Neuronal stem cell (in vitro differentiated cells): Measurements from ENCODE around the gene ANLN. TPM values are rescaled to one million over a fixed set of nuclear protein-coding genes. Genes with fewer than 3 reads are reported as not detected.

ENCODE experiments used
- DNase-seq: peaks from one replicate; pipeline ENCODE4 v3.0.0-alpha.2; 2013; ENCODE audit warnings: low spot score
- H2AFZ ChIP-seq: one replicate; pipeline ENCODE4 v1.6.1; 2013; ENCODE audit warnings: mild to moderate bottlenecking, low read length, inconsistent platforms
- H2AK5ac ChIP-seq: 2 replicates; pipeline ENCODE4 v1.6.1; 2013; ENCODE audit warnings: low read depth, mild to moderate bottlenecking, inconsistent platforms, low read length, moderate library complexity, mixed read lengths
- H2BK120ac ChIP-seq: 2 replicates; pipeline ENCODE4 v1.6.1; 2013; ENCODE audit warnings: low read depth, mild to moderate bottlenecking, inconsistent platforms, low read length, moderate library complexity, mixed read lengths
- H2BK12ac ChIP-seq: one replicate; pipeline ENCODE4 v1.6.1; 2013; ENCODE audit warnings: low read length, inconsistent platforms
- H2BK15ac ChIP-seq: 2 replicates; pipeline ENCODE4 v1.6.1; 2013; ENCODE audit warnings: mild to moderate bottlenecking, low read length, inconsistent platforms, mixed read lengths
- H2BK5ac ChIP-seq: one replicate; pipeline ENCODE4 v1.6.1; 2013; ENCODE audit warnings: inconsistent platforms, mild to moderate bottlenecking, low read length, moderate library complexity
- H3K14ac ChIP-seq: one replicate; pipeline ENCODE4 v1.6.1; 2013; ENCODE audit warnings: low read length, inconsistent platforms
- H3K18ac ChIP-seq: 2 replicates; pipeline ENCODE4 v1.6.1; 2013; ENCODE audit warnings: low read length, inconsistent platforms
- H3K23ac ChIP-seq: 2 replicates; pipeline ENCODE4 v1.6.1; 2013; ENCODE audit warnings: low read depth, mild to moderate bottlenecking, mixed read lengths, low read length, inconsistent platforms; ENCODE audit not compliant: poor library complexity
- H3K27ac ChIP-seq: replicated peaks from 3 replicates; pipeline ENCODE4 v1.5.1; 2013; ENCODE audit warnings: low read length, inconsistent platforms
- H3K27me3 ChIP-seq, 3 experiments: 2 replicates each; pipeline ENCODE4 v1.6.1; 2013; ENCODE audit warnings: low read length in 3 of 3, mild to moderate bottlenecking in 2 of 3, inconsistent platforms in 1 of 3, low read depth in 1 of 3, mixed read lengths in 1 of 3, moderate library complexity in 1 of 3; ENCODE audit not compliant: control insufficient read depth in 3 of 3, insufficient read depth in 3 of 3
- H3K36me3 ChIP-seq, 2 donors: replicated peaks in 1 of 2; 2 replicates each; pipeline ENCODE4 v1.6.1; 2013; ENCODE audit warnings: low read length in 2 of 2; ENCODE audit not compliant: control insufficient read depth in 2 of 2, insufficient read depth in 2 of 2
- H3K4ac ChIP-seq: 2 replicates; pipeline ENCODE4 v1.6.1; 2013; ENCODE audit warnings: inconsistent platforms, mild to moderate bottlenecking, low read length, moderate library complexity
- H3K4me1 ChIP-seq, 2 donors: 1 replicate in 1 of 2; 2 replicates in 1 of 2; pipeline ENCODE4 v1.6.1; 2013; ENCODE audit warnings: low read length in 2 of 2, low read depth in 1 of 2; ENCODE audit not compliant: control insufficient read depth in 2 of 2, insufficient read depth in 1 of 2
- H3K4me2 ChIP-seq: one replicate; pipeline ENCODE4 v1.6.1; 2013; ENCODE audit warnings: mild to moderate bottlenecking, low read length, inconsistent platforms; ENCODE audit not compliant: insufficient read depth, poor library complexity, severe bottlenecking
- H3K4me3 ChIP-seq, 2 donors: 2 replicates each; pipeline ENCODE4 v1.5.1; 2013; ENCODE audit warnings: low read length in 2 of 2, mild to moderate bottlenecking in 2 of 2, inconsistent platforms in 1 of 2, moderate library complexity in 1 of 2
- H3K79me1 ChIP-seq: one replicate; pipeline ENCODE4 v1.6.1; 2013; ENCODE audit warnings: low read depth, mild to moderate bottlenecking, inconsistent platforms, low read length, moderate library complexity
- H3K9ac ChIP-seq: one replicate; pipeline ENCODE4 v1.6.1; 2013; ENCODE audit warnings: mild to moderate bottlenecking, low read depth, low read length, inconsistent platforms; ENCODE audit not compliant: poor library complexity
- H3K9me3 ChIP-seq, 2 donors: replicated peaks in 1 of 2; 2 replicates each; pipeline versions ENCODE3 to v1.6.1; 2013; ENCODE audit warnings: low read length in 2 of 2, mild to moderate bottlenecking in 2 of 2, inconsistent platforms in 1 of 2, low read depth in 1 of 2, mixed read lengths in 1 of 2, moderate library complexity in 1 of 2; ENCODE audit not compliant: control insufficient read depth in 2 of 2, insufficient read depth in 1 of 2
- H4K8ac ChIP-seq: one replicate; pipeline ENCODE4 v1.6.1; 2013; ENCODE audit warnings: low read depth, mild to moderate bottlenecking, inconsistent platforms, low read length, moderate library complexity
- H4K91ac ChIP-seq: one replicate; pipeline ENCODE4 v1.6.1; 2013; ENCODE audit warnings: low read length, low read depth, mild to moderate bottlenecking, inconsistent platforms; ENCODE audit not compliant: poor library complexity
- WGBS, 2 donors: extraction: QIAGEN DNeasy Blood & Tissue Kit; methylation state at CpG; one replicate each; pipeline ENCODE4 v1.1.7; 2013; ENCODE audit warnings: missing lambda C conversion rate in 2 of 2, mixed read lengths in 1 of 2; ENCODE audit not compliant: insufficient read length in 2 of 2, insufficient replicate concordance in 1 of 2; ENCODE audit errors: extremely low coverage in 2 of 2; 5-methylcytosine and 5-hydroxymethylcytosine counted together
- polyA plus RNA-seq, 2 experiments: library from polyadenylated mRNA; stranded (reverse); fragments of 200-250 nt; gene quantifications; one replicate each; pipeline ENCODE4 v1.2.3, GENCODE V29; 2013

Gene ANLN
- polyA plus RNA-seq (2013, experiment 1 of 2): 70.1 TPM
- polyA plus RNA-seq (2013, experiment 2 of 2): 70.1 TPM

- Histone ChIP-seq H3K79me1 (peaks cover 4% of the 10 kb centered on the region), H3K9ac (peak within 1 kb of the TSS; percentile 92), H3K4me3 (peak within 1 kb of the TSS; percentile 85 to 98), H2AK5ac (no peak within 1 kb of the TSS), H2BK15ac (peak within 1 kb of the TSS; percentile 97), H3K9me3 (peaks cover 0 to 5% of the 10 kb centered on the region in 2 donors), H2BK5ac (peak within 1 kb of the TSS; percentile 98), H3K36me3 (peaks cover 0 to 3% of the 10 kb centered on the region in 2 donors), H3K14ac (peak within 1 kb of the TSS; percentile 4), H3K27me3 (no peaks in the 10 kb centered on the region), H2AFZ (peak within 1 kb of the TSS; percentile 95), H2BK12ac (no peak within 1 kb of the TSS), H3K27ac (peak within 1 kb of the TSS; percentile 96), H3K4ac (no peak within 1 kb of the TSS), H3K18ac (peak within 1 kb of the TSS; percentile 97), H3K4me1 (peaks cover 6 to 12% of the 10 kb centered on the region in 2 donors), H4K8ac (no peak within 1 kb of the TSS), H3K23ac (peak within 1 kb of the TSS; percentile 65), H2BK120ac (no peak within 1 kb of the TSS), H4K91ac (no peak within 1 kb of the TSS), H3K4me2 (peak within 1 kb of the TSS; percentile 56)
- DNase-seq: peak; percentile 85
- no CpG with 5 or more reads among the region's 68 CpGs for WGBS, 2 donors
Observed at GRCh38 chr7:36389371-36390198, at the start of gene ANLN. Gene ANLN (plus strand): TSS chr7:36389862. CDS start chr7:36390027, 165 bp downstream.

- Histone ChIP-seq H3K4me1 (peaks cover 0 to 5% of the 10 kb centered on the region in 2 donors), H3K4me2 (no peak overlapping the region), H4K91ac (no peak overlapping the region), H3K27ac (no peak overlapping the region), H3K9me3 (peaks cover 0 to 3% of the 10 kb centered on the region in 2 donors), H3K9ac (no peak overlapping the region), H3K4me3 (no peak overlapping the region), H2BK15ac (no peak overlapping the region), H3K36me3 (no peaks in the 10 kb centered on the region), H2BK12ac (no peak overlapping the region), H2BK5ac (no peak overlapping the region), H3K27me3 (no peaks in the 10 kb centered on the region), H2BK120ac (no peak overlapping the region), H3K23ac (no peak overlapping the region), H3K14ac (no peak overlapping the region), H3K79me1 (no peaks in the 10 kb centered on the region), H3K18ac (no peak overlapping the region), H2AK5ac (no peak overlapping the region), H3K4ac (no peak overlapping the region), H2AFZ (no peak overlapping the region), H4K8ac (no peak overlapping the region)
- no CpG with 5 or more reads among the region's 1 CpG for WGBS, 2 donors
- no peak for DNase-seq
Observed at GRCh38 chr7:36343548-36343947, 46.1 kb upstream of the ANLN start.

GRCh38 chr7:36344622-36345021, 45.0 kb upstream of the ANLN start:
- no peak overlapping the region for H2BK15ac ChIP-seq
- peaks cover 0 to 3% of the 10 kb centered on the region in 2 donors for H3K9me3 ChIP-seq
- WGBS, 2 donors: no CpG with 5 or more reads among the region's 2 CpGs
- no peak overlapping the region for H4K91ac ChIP-seq
- peaks cover 0 to 10% of the 10 kb centered on the region in 2 donors for H3K4me1 ChIP-seq
- H4K8ac ChIP-seq: no peak overlapping the region
- no peak overlapping the region for H2BK120ac ChIP-seq
- no peak overlapping the region for H3K27ac ChIP-seq
- H3K18ac ChIP-seq: no peak overlapping the region
- H3K27me3 ChIP-seq: no peaks in the 10 kb centered on the region
- no peak overlapping the region for H3K4me2 ChIP-seq
- no peak overlapping the region for H3K4ac ChIP-seq
- H2BK5ac ChIP-seq: no peak overlapping the region
- H3K14ac ChIP-seq: no peak overlapping the region
- no peak for DNase-seq
- H3K4me3 ChIP-seq: no peak overlapping the region
- no peak overlapping the region for H2AK5ac ChIP-seq
- no peak overlapping the region for H3K23ac ChIP-seq
- H3K36me3 ChIP-seq: no peaks in the 10 kb centered on the region
- H3K9ac ChIP-seq: no peak overlapping the region
- no peaks in the 10 kb centered on the region for H3K79me1 ChIP-seq
- no peak overlapping the region for H2BK12ac ChIP-seq
- no peak overlapping the region for H2AFZ ChIP-seq

GRCh38 chr7:36346260-36346831, 43.3 kb upstream of the ANLN start:
- no peak overlapping the region for H3K4ac ChIP-seq
- H3K9ac ChIP-seq: no peak overlapping the region
- H3K4me1 ChIP-seq: peaks cover 0 to 10% of the 10 kb centered on the region in 2 donors
- no peak overlapping the region for H2BK12ac ChIP-seq
- no peak overlapping the region for H2BK15ac ChIP-seq
- DNase-seq: no peak
- no peaks in the 10 kb centered on the region for H3K79me1 ChIP-seq
- no peak overlapping the region for H3K18ac ChIP-seq
- H4K91ac ChIP-seq: no peak overlapping the region
- H3K4me3 ChIP-seq: no peak overlapping the region
- no peak overlapping the region for H2BK5ac ChIP-seq
- no peak overlapping the region for H4K8ac ChIP-seq
- H2BK120ac ChIP-seq: no peak overlapping the region
- H3K27ac ChIP-seq: no peak overlapping the region
- H2AFZ ChIP-seq: no peak overlapping the region
- no peaks in the 10 kb centered on the region for H3K27me3 ChIP-seq
- H3K36me3 ChIP-seq: no peaks in the 10 kb centered on the region
- H2AK5ac ChIP-seq: no peak overlapping the region
- no peak overlapping the region for H3K14ac ChIP-seq
- H3K23ac ChIP-seq: no peak overlapping the region
- H3K4me2 ChIP-seq: no peak overlapping the region
- peaks cover 0 to 3% of the 10 kb centered on the region in 2 donors for H3K9me3 ChIP-seq
- no CpG with 5 or more reads among the region's 6 CpGs for WGBS, 2 donors
